GM12892 (cell line): ENCODE results near the gene EXTL1.

Experiments used
- POLR2A ChIP-seq: IDR thresholded peaks from 2 replicates; pipeline ENCODE4 v1.6.1; 2011; ENCODE audit warnings: low read depth, low read length, control low read depth
- POLR2AphosphoS5 ChIP-seq: IDR thresholded peaks from 2 replicates; pipeline ENCODE4 v1.6.1; 2011; ENCODE audit warnings: low read depth, low read length, control low read depth
- TAF1 ChIP-seq: IDR thresholded peaks from 2 replicates; pipeline ENCODE4 v1.6.1; 2011; ENCODE audit warnings: low read depth, mild to moderate bottlenecking, control low read depth, low read length, borderline replicate concordance

DNA sequence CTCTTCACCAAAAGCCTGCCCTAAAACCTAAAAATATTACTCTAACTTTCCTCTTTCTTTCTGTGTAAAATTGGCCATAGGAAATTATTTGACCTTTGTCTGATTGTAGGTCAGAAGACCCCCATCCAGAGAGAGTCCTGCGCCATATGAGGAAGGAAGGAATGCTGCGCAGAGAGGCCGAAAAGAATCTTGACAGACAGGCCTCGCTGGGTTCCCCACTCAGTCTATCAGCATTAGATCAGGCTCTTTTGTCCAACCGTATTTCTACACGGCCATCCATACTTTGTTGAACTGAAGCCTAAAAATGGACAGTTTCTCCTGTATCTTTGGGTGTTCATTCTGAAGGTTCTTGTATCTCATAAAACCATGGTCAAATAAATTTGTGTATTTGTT, 28.7 kb downstream of the EXTL1 start:
- TF ChIP-seq POLR2AphosphoS5: no peak
- no peak for TF ChIP-seq POLR2A
- no peak for TF ChIP-seq TAF1
